Kidney (tissue), 14 donors: ENCODE measurements around the gene CHRNA9. TPM values are rescaled to one million over a fixed set of nuclear protein-coding genes. Genes with fewer than 3 reads are reported as not detected.

Source experiments
- DNase-seq, 5 donors: peaks; one replicate each; pipeline ENCODE4 v3.0.0-alpha.2; 2013 to 2020
- FAIRE-seq: peaks from 2 replicates; lab custom pipeline; 2012; peaks lifted over from hg19 to GRCh38; lab: Jason Lieb, UNC
- H3K27ac ChIP-seq, 2 donors: one replicate each; pipeline ENCODE4 v1.7.0; 2013; ENCODE audit warnings: low read depth in 2 of 2, low read length in 2 of 2, inconsistent platforms in 1 of 2
- H3K27me3 ChIP-seq: one replicate; pipeline ENCODE4 v1.7.1; 2013; ENCODE audit warnings: low read length, inconsistent platforms; ENCODE audit not compliant: control insufficient read depth, insufficient read depth
- H3K36me3 ChIP-seq, 3 donors: one replicate each; pipeline versions ENCODE4 v1.7.0 to v1.7.1; 2013; ENCODE audit warnings: low read length in 3 of 3, control low read depth in 1 of 3, inconsistent platforms in 1 of 3; ENCODE audit not compliant: insufficient read depth in 3 of 3, control insufficient read depth in 2 of 3
- H3K4me1 ChIP-seq, 3 donors: one replicate each; pipeline versions ENCODE4 v1.7.0 to v1.7.1; 2013; ENCODE audit warnings: low read length in 3 of 3, inconsistent platforms in 1 of 3, low read depth in 1 of 3; ENCODE audit not compliant: control insufficient read depth in 2 of 3, insufficient read depth in 2 of 3
- H3K4me3 ChIP-seq, 3 donors: one replicate each; pipeline versions ENCODE4 v1.7.0 to v1.8.1; 2013; ENCODE audit warnings: low read length in 3 of 3, control low read depth in 1 of 3, inconsistent platforms in 1 of 3
- H3K9ac ChIP-seq, 3 donors: one replicate each; pipeline versions ENCODE4 v1.7.0 to v1.7.1; 2013; ENCODE audit warnings: low read length in 3 of 3, control low read depth in 1 of 3, inconsistent platforms in 1 of 3
- H3K9me3 ChIP-seq, 3 donors: one replicate each; pipeline versions ENCODE4 v1.7.0 to v1.7.1; 2013; ENCODE audit warnings: low read length in 3 of 3, control low read depth in 1 of 3, inconsistent platforms in 1 of 3; ENCODE audit not compliant: control insufficient read depth in 2 of 3, insufficient read depth in 1 of 3
- CTCF ChIP-seq: IDR thresholded peaks from 3 replicates; pipeline ENCODE4 v1.5.1; 2012; ENCODE audit warnings: mild to moderate bottlenecking, moderate library complexity, borderline replicate concordance; ENCODE audit not compliant: insufficient read depth; ENCODE audit errors: extremely low read depth
- intact Hi-C: fragments of 100-400 bp; cut with DNase I; formaldehyde crosslinking; loops from one replicate; pipeline ENCODE4 v1.11.1; 2022
- polyA plus RNA-seq: library from polyadenylated mRNA; stranded (reverse); fragments of 350-450 nt; fragmentation: Illumina TruSeq; extraction: RNeasy Lipid Tissue Mini Kit (QIAGEN cat#74804); gene quantifications from one replicate; pipeline ENCODE4 v1.2.3, GENCODE V29; 2014; ENCODE audit warnings: low read depth, low replicate concordance; ENCODE audit not compliant: insufficient read depth
- total RNA-seq: library from RNA; stranded (reverse); fragmentation: NEBNext Ultra II Directional; extraction: Animal tissue kit (Norgen Biotek cat#: 25700); gene quantifications from one replicate; pipeline ENCODE4 v1.2.1, GENCODE V29; 2021
- donor health status: control.
- donor health status: control.
- donor health status: control.
- donor health status: control.
- donor health status: control.
- donor health status: DM: yes; HTN: yes; CAD: no.
- donor health status: Normal renal cell carcinoma (clear cell type).

CHRNA9 gene
- total and polyA plus RNA-seq, 2 donors from 2014 or later, result not detected

DNA sequence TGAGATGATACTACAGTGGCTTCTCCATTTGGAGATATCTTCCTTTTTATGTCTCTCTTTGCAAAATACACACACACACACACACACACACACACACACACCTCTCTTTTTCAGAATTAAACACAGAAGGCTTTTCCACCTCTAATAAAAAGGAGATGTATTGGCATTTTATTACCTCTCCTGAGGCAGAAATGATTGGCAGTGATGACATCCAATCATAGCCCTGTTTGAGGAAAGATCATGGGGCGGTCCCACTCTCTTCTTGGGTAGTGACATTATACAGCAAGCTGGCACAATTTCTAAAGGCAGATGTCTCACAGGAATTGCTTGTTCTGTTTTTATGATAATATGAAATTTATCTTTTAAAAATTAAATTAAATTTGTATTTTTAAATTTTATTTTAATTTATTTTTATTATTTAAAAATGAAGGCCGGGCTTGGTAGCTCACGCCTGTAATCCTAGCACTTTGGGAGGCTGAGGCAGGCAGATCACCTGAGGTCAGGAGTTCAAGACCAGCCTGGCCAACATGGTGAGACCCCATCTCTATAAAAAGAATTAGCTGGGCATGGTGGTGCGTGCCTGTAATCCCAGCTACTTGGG is 15.6 kb downstream of the CHRNA9 start:
- Histone ChIP-seq H3K4me3 (no peak overlapping the region), H3K9ac (no peak overlapping the region), H3K27ac (no peak overlapping the region), H3K27me3 (no peaks in the 10 kb centered on the region), H3K4me1 (no peaks in the 10 kb centered on the region), H3K36me3 (no peaks in the 10 kb centered on the region), H3K9me3 (no peaks in the 10 kb centered on the region)
- intact Hi-C loops, result no loop called here
- FAIRE-seq (no peak), DNase-seq (no peak)
- no peak for TF ChIP-seq CTCF

- H3K4me3 ChIP-seq, result no peak overlapping the region
- intact Hi-C loops, result no loop called here
- FAIRE-seq (no peak), DNase-seq (no peak)
- H3K9ac ChIP-seq, result no peak overlapping the region
- no peaks in the 10 kb centered on the region for H3K27me3 ChIP-seq
- TF ChIP-seq CTCF, result no peak
- no peaks in the 10 kb centered on the region for H3K9me3 ChIP-seq
- H3K4me1 ChIP-seq, result no peaks in the 10 kb centered on the region
- H3K27ac ChIP-seq, result no peak overlapping the region
- H3K36me3 ChIP-seq, result no peaks in the 10 kb centered on the region
Measured at GRCh38 chr4:40354158-40354557, 19.0 kb downstream of the CHRNA9 start.

DNA sequence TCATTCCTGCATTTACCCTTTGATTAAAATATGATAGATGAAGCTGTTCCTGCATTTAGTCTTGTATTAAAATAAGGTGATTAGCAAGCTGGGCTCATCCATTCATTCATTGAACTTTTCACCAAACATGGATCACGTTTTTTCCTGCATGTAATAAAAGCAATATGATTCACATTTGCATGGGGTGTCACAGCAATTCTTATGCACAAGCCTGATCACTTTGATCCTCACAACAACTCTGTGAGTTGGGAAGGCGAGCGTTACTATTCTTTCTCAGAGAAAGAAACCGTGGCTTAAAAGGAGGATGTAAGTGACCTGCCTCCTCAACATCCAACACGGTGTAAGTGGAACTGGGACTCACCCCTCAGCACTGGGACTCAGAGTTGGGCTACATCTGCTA is 20.0 kb downstream of the CHRNA9 start:
- Histone ChIP-seq H3K9ac (no peak overlapping the region), H3K27ac (no peak overlapping the region), H3K4me1 (no peaks in the 10 kb centered on the region), H3K36me3 (no peaks in the 10 kb centered on the region), H3K27me3 (no peaks in the 10 kb centered on the region), H3K9me3 (no peaks in the 10 kb centered on the region), H3K4me3 (no peak overlapping the region)
- FAIRE-seq, result no peak
- intact Hi-C loops, result no loop called here
- DNase-seq, result no peak
- no peak for TF ChIP-seq CTCF

DNA sequence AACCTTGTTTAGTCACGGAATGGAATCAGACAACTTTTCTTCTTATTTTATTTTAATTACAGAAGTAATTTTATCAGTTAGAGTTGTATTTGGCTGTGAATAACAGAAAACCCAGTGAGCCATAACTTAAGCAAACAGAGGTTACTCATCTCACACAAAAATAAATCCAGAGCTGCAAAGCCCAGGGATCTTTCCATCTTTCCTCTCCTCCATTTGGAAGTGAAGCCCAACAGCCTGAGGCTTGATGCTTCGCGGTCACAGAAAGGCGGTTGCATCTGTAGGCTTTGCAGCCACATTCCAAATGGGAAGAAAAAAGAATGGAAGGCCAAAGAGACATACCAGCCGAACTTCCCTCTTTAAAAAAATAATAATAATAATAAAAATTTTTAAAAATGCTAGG is 22.6 kb downstream of the CHRNA9 start:
- no peak overlapping the region for H3K9ac ChIP-seq
- H3K27me3 ChIP-seq, result no peaks in the 10 kb centered on the region
- DNase-seq (no peak), FAIRE-seq (no peak)
- H3K27ac ChIP-seq, result no peak overlapping the region
- no peaks in the 10 kb centered on the region for H3K36me3 ChIP-seq
- TF ChIP-seq CTCF, result no peak
- no peaks in the 10 kb centered on the region for H3K4me1 ChIP-seq
- H3K9me3 ChIP-seq, result peaks cover 0 to 8% (median 0%) of the 10 kb centered on the region in 3 donors
- H3K4me3 ChIP-seq, result no peak overlapping the region
- intact Hi-C loops, result no loop called here
